Endothelial cell of umbilical vein (primary cell): Measurements from ENCODE around the gene TMEM8B. TPM values are rescaled to one million over a fixed set of nuclear protein-coding genes. Genes with fewer than 3 reads are reported as not detected.
A peak's percentile ranks its signal among the peaks of the same experiment; 100 is the strongest.

Experiments used
- BruUV-seq: library from RNA; stranded (reverse); fragments of 400-500 nt; replicated peaks from 2 replicates; lab custom pipeline; 2021; lab: Mats Ljungman, UMichigan
- CTCF ChIA-PET: fragments of 300-600, 350-600 bp; sonication (Branson Sonifier 250); formaldehyde crosslinking; loops from one replicate; lab custom pipeline; 2021; ENCODE audit warnings: antibody characterized with exemption, inconsistent platforms; lab: Charles Lee
- POLR2A ChIA-PET: fragments of 300-600, 350-600 bp; sonication (Branson Sonifier 250); formaldehyde crosslinking; loops from one replicate; lab custom pipeline; 2021; ENCODE audit warnings: antibody characterized with exemption, inconsistent platforms; lab: Charles Lee
- DNase-seq: peaks from one replicate; pipeline ENCODE4 v3.0.0-alpha.2; 2011; ENCODE audit warnings: low read depth, low spot score
- FAIRE-seq: peaks from 2 replicates; lab custom pipeline; 2011; peaks lifted over from hg19 to GRCh38; lab: Jason Lieb, UNC
- H2AFZ ChIP-seq: 2 replicates; pipeline ENCODE4 v1.6.0; 2012; ENCODE audit warnings: low read depth, low read length, control low read depth, inconsistent platforms
- H3K27ac ChIP-seq: 2 replicates; pipeline ENCODE4 v1.5.1; 2011; ENCODE audit warnings: low read depth, mild to moderate bottlenecking, control low read depth, low read length, moderate library complexity; ENCODE audit not compliant: insufficient read depth
- H3K27me3 ChIP-seq, 2 experiments: 2 replicates each; pipeline versions ENCODE4 v1.6.0 to v1.6.1; 2011; ENCODE audit warnings: low read length in 2 of 2, mixed read lengths in 1 of 2; ENCODE audit not compliant: control insufficient read depth in 2 of 2, insufficient read depth in 2 of 2
- H3K36me3 ChIP-seq, 2 experiments: 2 replicates in 1 of 2; 3 replicates in 1 of 2; pipeline ENCODE4 v1.5.1; 2011; ENCODE audit warnings: low read length in 2 of 2, mild to moderate bottlenecking in 1 of 2, moderate library complexity in 1 of 2; ENCODE audit not compliant: control insufficient read depth in 2 of 2, insufficient read depth in 2 of 2; ENCODE audit errors: extremely low read depth in 1 of 2
- H3K4me1 ChIP-seq: 3 replicates; pipeline ENCODE4 v1.5.1; 2011; ENCODE audit warnings: mild to moderate bottlenecking, low read length; ENCODE audit not compliant: control insufficient read depth, insufficient read depth; ENCODE audit errors: extremely low read depth
- H3K4me2 ChIP-seq: 2 replicates; pipeline ENCODE4 v1.6.1; 2011; ENCODE audit warnings: low read length, control low read depth, mixed read lengths; ENCODE audit not compliant: insufficient read depth
- H3K4me3 ChIP-seq, 3 experiments: fragments of 200-600 bp in 1 of 3; sonication (generic), shearing (Covaris generic) in 1 of 3; replicated peaks in 1 of 3; 2 replicates each; pipeline ENCODE4 v1.5.1; 2011 to 2016; ENCODE audit warnings: control low read depth in 3 of 3, low read length in 3 of 3, mild to moderate bottlenecking in 2 of 3, inconsistent platforms in 1 of 3, low read depth in 1 of 3, moderate library complexity in 1 of 3; ENCODE audit not compliant: insufficient read depth in 1 of 3
- H3K79me2 ChIP-seq: 2 replicates; pipeline ENCODE4 v1.6.0; 2012; ENCODE audit warnings: low read length, inconsistent platforms; ENCODE audit not compliant: control insufficient read depth, insufficient read depth
- H3K9ac ChIP-seq: replicated peaks from 2 replicates; pipeline ENCODE3; 2011; ENCODE audit warnings: low read length, control low read depth; ENCODE audit not compliant: insufficient read depth; ENCODE audit errors: extremely low read depth
- H3K9me1 ChIP-seq: replicated peaks from 3 replicates; pipeline ENCODE4 v1.6.0; 2011; ENCODE audit warnings: mild to moderate bottlenecking, low read length; ENCODE audit not compliant: control insufficient read depth, insufficient read depth; ENCODE audit errors: extremely low read depth
- H3K9me3 ChIP-seq: replicated peaks from 2 replicates; pipeline ENCODE4 v1.5.1; 2012; ENCODE audit warnings: low read length, inconsistent platforms; ENCODE audit not compliant: control insufficient read depth, insufficient read depth
- H4K20me1 ChIP-seq: replicated peaks from 2 replicates; pipeline ENCODE3; 2011; ENCODE audit warnings: mild to moderate bottlenecking, low read length; ENCODE audit not compliant: control insufficient read depth, insufficient read depth; ENCODE audit errors: extremely low read depth
- EZH2 ChIP-seq: IDR thresholded peaks from 2 replicates; pipeline ENCODE4 v1.6.1; 2012; ENCODE audit warnings: borderline replicate concordance, low read depth, mild to moderate bottlenecking, moderate library complexity, low read length, inconsistent platforms; ENCODE audit not compliant: severe bottlenecking
- FOS ChIP-seq: IDR thresholded peaks from 2 replicates; pipeline ENCODE4 v1.6.1; 2011; ENCODE audit warnings: mild to moderate bottlenecking, low read length, moderate library complexity, borderline replicate concordance; ENCODE audit not compliant: insufficient read depth
- GATA2 ChIP-seq: IDR thresholded peaks from 2 replicates; pipeline ENCODE4 v1.7.0; 2011; ENCODE audit warnings: low read depth, mild to moderate bottlenecking, moderate library complexity, mixed read lengths, low read length; ENCODE audit not compliant: insufficient read length, insufficient read depth
- JUN ChIP-seq: IDR thresholded peaks from 2 replicates; pipeline ENCODE4 v1.6.1; 2011; ENCODE audit warnings: borderline replicate concordance, low read depth; ENCODE audit not compliant: insufficient read length, insufficient read depth
- MYC ChIP-seq: IDR thresholded peaks from one replicate; pipeline ENCODE4 v1.6.1; 2011; ENCODE audit warnings: mild to moderate bottlenecking, low read depth, low read length
- POLR2A ChIP-seq: IDR thresholded peaks from 2 replicates; pipeline ENCODE4 v1.6.1; 2012; ENCODE audit warnings: low read depth, mild to moderate bottlenecking, control low read depth, low read length
- POLR2AphosphoS5 ChIP-seq: IDR thresholded peaks from 2 replicates; pipeline ENCODE4 v1.6.1; 2012; ENCODE audit warnings: low read depth, mild to moderate bottlenecking, control low read depth, low read length, moderate library complexity; ENCODE audit not compliant: insufficient read depth
- dilution Hi-C: fragments of 300-500 bp; cut with MboI; formaldehyde crosslinking; loops from one replicate; pipeline ENCODE4 v1.15.0; 2019; ENCODE audit warnings: low sequenced_read_pairs; ENCODE audit not compliant: extremely low pct_ligation_motif_present
- intact Hi-C: fragments of 100-400 bp; cut with micrococcal nuclease; formaldehyde crosslinking; loops from one replicate; pipeline ENCODE4 v1.10.0; 2022
- polyA plus RNA-seq, 4 experiments: library from polyadenylated mRNA; depleted of rRNA in 3 of 4; stranded (reverse) in 3 of 4; unstranded in 1 of 4; fragments of >200 nt; gene quantifications; 2 replicates each; pipeline versions ENCODE4 v1.2.1 to v1.2.3, GENCODE V29; 2011 to 2012; ENCODE audit warnings: missing spikeins in 1 of 4
- total RNA-seq: library from RNA; stranded (reverse); gene quantifications from 2 replicates; pipeline ENCODE4 v1.2.3, GENCODE V29; 2021
- TF ChIP-seq, protein P1 (sequence below): IDR thresholded peaks from 2 replicates; pipeline ENCODE4 v1.6.1; 2011; ENCODE audit not compliant: insufficient read depth, insufficient read length
- TF ChIP-seq, protein P2 (sequence below), 2 donors: IDR thresholded peaks; 1 replicate in 1 of 2; 2 replicates in 1 of 2; pipeline ENCODE4 v1.5.1; 2011; ENCODE audit warnings: low read length in 2 of 2, mild to moderate bottlenecking in 2 of 2, moderate library complexity in 2 of 2, control low read depth in 1 of 2, inconsistent platforms in 1 of 2, low read depth in 1 of 2; ENCODE audit not compliant: insufficient read depth in 1 of 2; ENCODE audit errors: extremely low read depth in 1 of 2

The TMEM8B gene
- total and polyA plus RNA-seq, 2 donors (not counting 3 experiments of a cell fraction or from before 2014, with no cell fraction given) = 2.5 to 3.6 TPM

DNA sequence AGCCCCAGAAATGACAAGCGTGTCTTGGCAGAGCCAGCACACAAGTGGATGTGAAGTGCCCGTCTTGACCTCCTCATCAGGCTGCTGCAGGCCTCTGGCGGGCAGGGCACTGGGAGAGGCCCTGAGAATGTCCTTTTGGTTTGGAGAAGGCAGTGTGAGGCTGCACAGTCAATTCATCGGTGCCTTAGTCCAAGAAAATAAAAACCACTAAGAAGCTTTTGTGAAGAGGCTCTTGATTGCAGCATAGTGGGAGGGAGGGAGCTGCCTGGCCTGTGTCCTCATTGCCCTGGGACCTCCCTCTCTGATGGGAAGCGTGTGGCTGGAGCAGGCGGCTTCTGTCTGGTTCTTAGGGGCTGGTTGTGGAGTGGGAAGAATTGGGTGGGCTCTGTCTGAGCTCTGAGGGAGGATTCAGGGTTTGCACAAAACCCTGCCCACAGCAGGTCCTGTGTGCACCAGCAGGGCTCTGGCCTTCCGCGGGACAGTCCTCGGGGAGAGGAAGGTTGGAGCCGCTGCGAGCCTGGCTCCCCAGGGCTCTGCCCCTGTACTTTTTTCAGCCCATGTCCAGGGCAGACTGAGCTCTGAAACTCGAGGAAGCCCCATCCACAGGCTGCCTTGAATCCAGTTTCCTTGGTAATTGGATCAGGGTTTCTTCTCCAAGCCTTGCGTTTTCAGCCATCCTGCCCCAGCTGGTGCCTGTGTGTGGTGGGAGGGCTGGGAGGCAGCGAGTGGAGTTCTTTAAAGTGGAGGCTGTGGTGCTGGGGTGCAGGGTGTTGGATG is 78.1 kb downstream of the TMEM8B start:
- FAIRE-seq (peak; percentile 71), DNase-seq (peak; percentile 41)
- Histone ChIP-seq H3K4me3 (no peak overlapping the region), H3K27me3 (no peaks in the 10 kb centered on the region), H2AFZ (no peak overlapping the region), H3K4me2 (peak overlapping the region; percentile 63), H4K20me1 (no peaks in the 10 kb centered on the region), H3K36me3 (no peaks in the 10 kb centered on the region), H3K27ac (peak overlapping the region; percentile 94), H3K4me1 (peaks cover 73% of the 10 kb centered on the region), H3K79me2 (peaks cover 28% of the 10 kb centered on the region), H3K9me3 (no peaks in the 10 kb centered on the region), H3K9me1 (no peaks in the 10 kb centered on the region), H3K9ac (peak overlapping the region; percentile 77)
- ChIA-PET POLR2A (no interaction called here), CTCF (interaction anchor here (0.9 to 6.4 kb wide), 7 partner anchors 25 to 117 kb away, joined by 4 to 103 read pairs (median 4); no protein-coding TSS in a partner anchor)
- dilution Hi-C loops (no loop called here), intact Hi-C loops (loop anchor here (1.0 to 5.0 kb wide), 4 partner anchors 38 to 250 kb away; partner anchors contain the start of genes CCDC107 and RMRP)
- BruUV-seq = TSS peak; percentile 46
- TF ChIP-seq, protein P1, sequence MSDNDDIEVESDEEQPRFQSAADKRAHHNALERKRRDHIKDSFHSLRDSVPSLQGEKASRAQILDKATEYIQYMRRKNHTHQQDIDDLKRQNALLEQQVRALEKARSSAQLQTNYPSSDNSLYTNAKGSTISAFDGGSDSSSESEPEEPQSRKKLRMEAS = no peak
- TF ChIP-seq POLR2AphosphoS5 (no peak), FOS (no peak), POLR2A (no peak), GATA2 (no peak), MYC (no peak), JUN (no peak), EZH2 (no peak)
- TF ChIP-seq, protein P2, sequence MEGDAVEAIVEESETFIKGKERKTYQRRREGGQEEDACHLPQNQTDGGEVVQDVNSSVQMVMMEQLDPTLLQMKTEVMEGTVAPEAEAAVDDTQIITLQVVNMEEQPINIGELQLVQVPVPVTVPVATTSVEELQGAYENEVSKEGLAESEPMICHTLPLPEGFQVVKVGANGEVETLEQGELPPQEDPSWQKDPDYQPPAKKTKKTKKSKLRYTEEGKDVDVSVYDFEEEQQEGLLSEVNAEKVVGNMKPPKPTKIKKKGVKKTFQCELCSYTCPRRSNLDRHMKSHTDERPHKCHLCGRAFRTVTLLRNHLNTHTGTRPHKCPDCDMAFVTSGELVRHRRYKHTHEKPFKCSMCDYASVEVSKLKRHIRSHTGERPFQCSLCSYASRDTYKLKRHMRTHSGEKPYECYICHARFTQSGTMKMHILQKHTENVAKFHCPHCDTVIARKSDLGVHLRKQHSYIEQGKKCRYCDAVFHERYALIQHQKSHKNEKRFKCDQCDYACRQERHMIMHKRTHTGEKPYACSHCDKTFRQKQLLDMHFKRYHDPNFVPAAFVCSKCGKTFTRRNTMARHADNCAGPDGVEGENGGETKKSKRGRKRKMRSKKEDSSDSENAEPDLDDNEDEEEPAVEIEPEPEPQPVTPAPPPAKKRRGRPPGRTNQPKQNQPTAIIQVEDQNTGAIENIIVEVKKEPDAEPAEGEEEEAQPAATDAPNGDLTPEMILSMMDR (IDR thresholded peaks at IDR 0.05; ENCODE audit: extremely low read depth in 1 of 2, insufficient read depth in 1 of 2, low read depth in 1 of 2, low read length in 2 of 2) = no peak
